ENCODE results near the gene CBLN1. TPM values are rescaled to one million over a fixed set of nuclear protein-coding genes. Genes with fewer than 3 reads are reported as not detected.
"Not testable (repeated sequence)": the region's sequence is repeated elsewhere in the genome, so short reads cannot be mapped to it uniquely, and the experiment has no call there.

The CBLN1 gene
- total RNA-seq, 4 donors from 2014 or later, result 0.49 TPM; not detected in 3

DNA sequence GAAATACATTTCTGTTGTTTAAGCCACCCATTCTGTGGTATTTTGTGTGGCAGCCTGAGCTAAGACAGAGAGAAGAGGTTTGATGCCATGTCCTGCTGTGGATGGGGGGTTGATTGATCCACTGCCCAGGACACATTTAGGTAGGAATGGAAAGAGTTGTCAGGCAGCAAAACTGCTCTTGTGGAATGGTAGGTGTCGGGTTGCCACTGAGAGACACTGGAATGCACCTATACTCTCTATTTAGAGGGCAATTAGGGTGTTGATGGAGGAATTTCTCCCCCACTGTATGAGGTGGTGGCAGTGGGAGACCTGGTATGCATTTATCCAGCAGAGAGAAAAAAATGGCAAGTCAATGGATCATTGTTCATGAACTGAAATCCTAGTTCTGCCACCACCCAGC is 30.9 kb downstream of the CBLN1 start:
- no peak for TF ChIP-seq POLR2A (IDR thresholded peaks at IDR 0.05)
- TF ChIP-seq EP300 (IDR thresholded peaks at IDR 0.05), result no peak
- TF ChIP-seq CTCF (IDR thresholded peaks at IDR 0.05), result no peak
- TF ChIP-seq POLR2AphosphoS5 (IDR thresholded peaks at IDR 0.05), result no peak
- Histone ChIP-seq H3K27me3 (no peaks in the 10 kb centered on the region), H3K4me1 (no peaks in the 10 kb centered on the region), H3K27ac (no peak overlapping the region), H3K36me3 (no peaks in the 10 kb centered on the region), H3K4me3 (no peak overlapping the region), H3K9me3 (no peaks in the 10 kb centered on the region)
- WGBS, result 67% methylated on average over 1 of the region's 1 CpG
- no peak for DNase-seq (ENCODE audit: low spot score in 2 of 2)

GRCh38 chr16:49248227-49248626 is 33.4 kb downstream of the CBLN1 start:
- no peaks in the 10 kb centered on the region for H3K27me3 ChIP-seq
- DNase-seq (ENCODE audit: low spot score in 2 of 2), result no peak
- H3K27ac ChIP-seq, result no peak overlapping the region
- no peaks in the 10 kb centered on the region for H3K4me1 ChIP-seq
- H3K36me3 ChIP-seq, result no peaks in the 10 kb centered on the region
- no peak for TF ChIP-seq CTCF (IDR thresholded peaks at IDR 0.05)
- TF ChIP-seq POLR2AphosphoS5 (IDR thresholded peaks at IDR 0.05), result no peak
- TF ChIP-seq EP300 (IDR thresholded peaks at IDR 0.05), result no peak
- TF ChIP-seq POLR2A (IDR thresholded peaks at IDR 0.05), result no peak
- no peaks in the 10 kb centered on the region for H3K9me3 ChIP-seq
- WGBS, result 43% methylated on average over 1 of the region's 1 CpG
- H3K4me3 ChIP-seq, result no peak overlapping the region

DNA sequence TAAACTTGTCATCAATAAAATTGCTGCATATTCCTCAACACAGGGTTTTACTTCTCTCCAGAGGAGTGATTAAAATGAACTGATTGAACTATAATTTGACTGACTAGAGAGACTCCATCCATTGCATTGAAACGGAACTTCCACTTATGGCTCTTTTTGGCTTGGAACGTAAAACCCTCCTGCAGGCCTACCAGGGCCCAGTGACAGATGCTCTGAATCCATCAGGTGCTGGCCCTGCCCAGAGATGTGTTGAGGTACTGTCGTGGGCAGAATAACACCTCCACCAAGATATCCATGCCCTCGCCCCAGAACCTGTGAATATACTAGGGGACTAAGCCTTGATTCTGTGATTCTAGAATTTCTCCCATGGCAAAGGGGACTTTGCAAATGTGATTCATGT is 45.4 kb downstream of the CBLN1 start:
- Histone ChIP-seq H3K4me3 (no peak overlapping the region), H3K9me3 (no peaks in the 10 kb centered on the region), H3K27ac (no peak overlapping the region), H3K27me3 (no peaks in the 10 kb centered on the region), H3K4me1 (no peaks in the 10 kb centered on the region), H3K36me3 (no peaks in the 10 kb centered on the region)
- no peak for TF ChIP-seq EP300 (IDR thresholded peaks at IDR 0.05)
- TF ChIP-seq CTCF (IDR thresholded peaks at IDR 0.05), result no peak
- TF ChIP-seq POLR2AphosphoS5 (IDR thresholded peaks at IDR 0.05), result no peak
- no peak for TF ChIP-seq POLR2A (IDR thresholded peaks at IDR 0.05)
- no peak for DNase-seq (ENCODE audit: low spot score in 2 of 2)
- 66% methylated on average over 4 of the region's 4 CpGs for WGBS

DNA sequence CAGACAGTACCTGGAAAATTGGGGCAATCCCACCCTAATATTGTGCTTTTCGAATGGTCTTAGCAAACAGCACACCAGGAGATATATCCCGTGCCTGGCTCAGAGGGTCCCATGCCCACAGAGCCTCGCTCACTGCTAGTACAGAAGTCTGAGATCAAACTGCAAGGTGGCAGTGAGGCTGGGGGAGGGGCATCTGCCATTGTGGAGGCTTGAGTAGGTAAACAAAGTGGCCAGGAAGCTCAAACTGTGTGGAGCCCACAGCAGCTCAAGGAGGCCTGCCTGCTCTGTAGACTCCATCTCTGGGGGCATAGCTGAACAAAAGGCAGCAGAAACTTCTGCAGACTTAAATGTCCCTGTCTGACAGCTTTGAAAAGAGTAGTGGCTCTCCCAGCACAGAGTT is 53.3 kb downstream of the CBLN1 start:
- H3K9me3 ChIP-seq; H3K4me1 ChIP-seq; H3K36me3 ChIP-seq; H3K4me3 ChIP-seq; H3K27me3 ChIP-seq; DNase-seq (ENCODE audit: low spot score in 2 of 2); H3K27ac ChIP-seq: not testable (repeated sequence)
- 82% methylated on average over 2 of the region's 3 CpGs for WGBS

Other genes with a start within 250 kb of the CBLN1 start
- not detected for gene C16orf78, start 92.0 kb upstream of the CBLN1 start, total RNA-seq

Measured in suprapubic skin (tissue), 4 donors.